ENCODE measurements around the gene MSANTD1.

DNA sequence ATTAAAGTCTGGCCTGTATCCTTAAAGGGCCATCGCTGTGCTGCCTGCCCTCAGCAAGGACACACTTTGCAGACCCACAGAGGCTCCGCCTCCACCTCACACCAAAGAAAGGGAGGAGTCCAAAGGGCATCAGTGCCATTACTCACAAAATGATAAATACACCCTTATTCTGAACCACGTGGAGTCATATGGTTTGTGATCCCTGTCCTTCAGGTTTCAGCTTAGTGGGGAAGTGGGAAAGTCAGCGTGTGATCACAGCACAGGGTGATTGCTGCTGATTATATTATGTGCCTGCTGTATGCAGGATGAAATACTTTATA is 35.9 kb upstream of the MSANTD1 start:
- TF ChIP-seq ARNTL (CRISPR knock-in tag; IDR thresholded peaks at IDR 0.05; ENCODE audit: borderline replicate concordance, low read depth): no peak
- TF ChIP-seq PPARA (CRISPR knock-in tag; IDR thresholded peaks at IDR 0.05; ENCODE audit: borderline replicate concordance): no peak
- no peak for TF ChIP-seq ISL1 (CRISPR knock-in tag; IDR thresholded peaks at IDR 0.05)
- TF ChIP-seq, protein P1, sequence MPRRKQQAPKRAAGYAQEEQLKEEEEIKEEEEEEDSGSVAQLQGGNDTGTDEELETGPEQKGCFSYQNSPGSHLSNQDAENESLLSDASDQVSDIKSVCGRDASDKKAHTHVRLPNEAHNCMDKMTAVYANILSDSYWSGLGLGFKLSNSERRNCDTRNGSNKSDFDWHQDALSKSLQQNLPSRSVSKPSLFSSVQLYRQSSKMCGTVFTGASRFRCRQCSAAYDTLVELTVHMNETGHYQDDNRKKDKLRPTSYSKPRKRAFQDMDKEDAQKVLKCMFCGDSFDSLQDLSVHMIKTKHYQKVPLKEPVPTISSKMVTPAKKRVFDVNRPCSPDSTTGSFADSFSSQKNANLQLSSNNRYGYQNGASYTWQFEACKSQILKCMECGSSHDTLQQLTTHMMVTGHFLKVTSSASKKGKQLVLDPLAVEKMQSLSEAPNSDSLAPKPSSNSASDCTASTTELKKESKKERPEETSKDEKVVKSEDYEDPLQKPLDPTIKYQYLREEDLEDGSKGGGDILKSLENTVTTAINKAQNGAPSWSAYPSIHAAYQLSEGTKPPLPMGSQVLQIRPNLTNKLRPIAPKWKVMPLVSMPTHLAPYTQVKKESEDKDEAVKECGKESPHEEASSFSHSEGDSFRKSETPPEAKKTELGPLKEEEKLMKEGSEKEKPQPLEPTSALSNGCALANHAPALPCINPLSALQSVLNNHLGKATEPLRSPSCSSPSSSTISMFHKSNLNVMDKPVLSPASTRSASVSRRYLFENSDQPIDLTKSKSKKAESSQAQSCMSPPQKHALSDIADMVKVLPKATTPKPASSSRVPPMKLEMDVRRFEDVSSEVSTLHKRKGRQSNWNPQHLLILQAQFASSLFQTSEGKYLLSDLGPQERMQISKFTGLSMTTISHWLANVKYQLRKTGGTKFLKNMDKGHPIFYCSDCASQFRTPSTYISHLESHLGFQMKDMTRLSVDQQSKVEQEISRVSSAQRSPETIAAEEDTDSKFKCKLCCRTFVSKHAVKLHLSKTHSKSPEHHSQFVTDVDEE (CRISPR knock-in tag; IDR thresholded peaks at IDR 0.05): no peak
- TF ChIP-seq BACH2 (CRISPR knock-in tag; IDR thresholded peaks at IDR 0.05; ENCODE audit: borderline replicate concordance): no peak
- no peak for TF ChIP-seq ESRRG (CRISPR knock-in tag; IDR thresholded peaks at IDR 0.05)
- TF ChIP-seq, protein P2, sequence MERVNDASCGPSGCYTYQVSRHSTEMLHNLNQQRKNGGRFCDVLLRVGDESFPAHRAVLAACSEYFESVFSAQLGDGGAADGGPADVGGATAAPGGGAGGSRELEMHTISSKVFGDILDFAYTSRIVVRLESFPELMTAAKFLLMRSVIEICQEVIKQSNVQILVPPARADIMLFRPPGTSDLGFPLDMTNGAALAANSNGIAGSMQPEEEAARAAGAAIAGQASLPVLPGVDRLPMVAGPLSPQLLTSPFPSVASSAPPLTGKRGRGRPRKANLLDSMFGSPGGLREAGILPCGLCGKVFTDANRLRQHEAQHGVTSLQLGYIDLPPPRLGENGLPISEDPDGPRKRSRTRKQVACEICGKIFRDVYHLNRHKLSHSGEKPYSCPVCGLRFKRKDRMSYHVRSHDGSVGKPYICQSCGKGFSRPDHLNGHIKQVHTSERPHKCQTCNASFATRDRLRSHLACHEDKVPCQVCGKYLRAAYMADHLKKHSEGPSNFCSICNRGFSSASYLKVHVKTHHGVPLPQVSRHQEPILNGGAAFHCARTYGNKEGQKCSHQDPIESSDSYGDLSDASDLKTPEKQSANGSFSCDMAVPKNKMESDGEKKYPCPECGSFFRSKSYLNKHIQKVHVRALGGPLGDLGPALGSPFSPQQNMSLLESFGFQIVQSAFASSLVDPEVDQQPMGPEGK (CRISPR knock-in tag; IDR thresholded peaks at IDR 0.05; ENCODE audit: borderline replicate concordance): no peak
- TF ChIP-seq, protein P3, sequence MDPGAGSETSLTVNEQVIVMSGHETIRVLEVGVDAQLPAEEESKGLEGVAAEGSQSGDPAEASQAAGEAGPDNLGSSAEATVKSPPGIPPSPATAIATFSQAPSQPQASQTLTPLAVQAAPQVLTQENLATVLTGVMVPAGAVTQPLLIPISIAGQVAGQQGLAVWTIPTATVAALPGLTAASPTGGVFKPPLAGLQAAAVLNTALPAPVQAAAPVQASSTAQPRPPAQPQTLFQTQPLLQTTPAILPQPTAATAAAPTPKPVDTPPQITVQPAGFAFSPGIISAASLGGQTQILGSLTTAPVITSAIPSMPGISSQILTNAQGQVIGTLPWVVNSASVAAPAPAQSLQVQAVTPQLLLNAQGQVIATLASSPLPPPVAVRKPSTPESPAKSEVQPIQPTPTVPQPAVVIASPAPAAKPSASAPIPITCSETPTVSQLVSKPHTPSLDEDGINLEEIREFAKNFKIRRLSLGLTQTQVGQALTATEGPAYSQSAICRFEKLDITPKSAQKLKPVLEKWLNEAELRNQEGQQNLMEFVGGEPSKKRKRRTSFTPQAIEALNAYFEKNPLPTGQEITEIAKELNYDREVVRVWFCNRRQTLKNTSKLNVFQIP (CRISPR knock-in tag; IDR thresholded peaks at IDR 0.05; ENCODE audit: borderline replicate concordance, low read depth): no peak
- TF ChIP-seq ZNF70 (CRISPR knock-in tag; IDR thresholded peaks at IDR 0.05): no peak
- TF ChIP-seq ZFP30 (CRISPR knock-in tag; IDR thresholded peaks at IDR 0.05): no peak
- TF ChIP-seq, protein P4, sequence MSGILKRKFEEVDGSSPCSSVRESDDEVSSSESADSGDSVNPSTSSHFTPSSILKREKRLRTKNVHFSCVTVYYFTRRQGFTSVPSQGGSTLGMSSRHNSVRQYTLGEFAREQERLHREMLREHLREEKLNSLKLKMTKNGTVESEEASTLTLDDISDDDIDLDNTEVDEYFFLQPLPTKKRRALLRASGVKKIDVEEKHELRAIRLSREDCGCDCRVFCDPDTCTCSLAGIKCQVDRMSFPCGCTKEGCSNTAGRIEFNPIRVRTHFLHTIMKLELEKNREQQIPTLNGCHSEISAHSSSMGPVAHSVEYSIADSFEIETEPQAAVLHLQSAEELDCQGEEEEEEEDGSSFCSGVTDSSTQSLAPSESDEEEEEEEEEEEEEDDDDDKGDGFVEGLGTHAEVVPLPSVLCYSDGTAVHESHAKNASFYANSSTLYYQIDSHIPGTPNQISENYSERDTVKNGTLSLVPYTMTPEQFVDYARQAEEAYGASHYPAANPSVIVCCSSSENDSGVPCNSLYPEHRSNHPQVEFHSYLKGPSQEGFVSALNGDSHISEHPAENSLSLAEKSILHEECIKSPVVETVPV (CRISPR knock-in tag; IDR thresholded peaks at IDR 0.05): no peak
- TF ChIP-seq ZNF565 (CRISPR knock-in tag; conservative IDR thresholded peaks at IDR 0.05; ENCODE audit: low read depth): no peak

Data from SK-N-SH treated with all-trans-retinoic acid at 6 μM for 48 hours (cell line).